VCaP (cell line): Measurements from ENCODE around the gene HMGCS2.

Source experiments
- H3K27ac ChIP-seq: fragments of 450-650 bp; 2 replicates; pipeline ENCODE4 v1.5.1; 2017
- TF ChIP-seq, protein P1 (sequence below): fragments of 450-650 bp; conservative IDR thresholded peaks from 2 replicates; pipeline ENCODE4 v1.5.1; 2017; ENCODE audit warnings: mild to moderate bottlenecking, moderate library complexity

HMGCS2 gene

DNA sequence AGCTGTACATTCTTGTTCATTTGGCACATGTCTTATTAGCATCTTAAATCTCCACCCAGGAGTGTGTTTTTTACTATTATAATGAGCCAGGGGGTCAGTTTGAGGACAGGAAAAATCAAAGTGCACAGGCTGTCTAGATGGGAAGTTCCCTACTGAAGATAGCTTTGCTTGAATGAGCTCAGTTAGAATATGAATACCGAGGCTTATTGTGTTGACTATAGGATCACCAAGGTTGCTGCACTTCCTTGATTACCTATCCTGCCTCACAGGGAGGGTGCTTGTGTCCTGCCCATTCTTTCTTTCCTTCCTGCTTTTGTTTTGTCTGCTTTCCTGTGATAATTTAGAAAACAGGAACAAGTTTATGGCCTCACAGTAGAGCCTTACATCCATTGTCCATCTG is 40.7 kb downstream of the HMGCS2 start:
- TF ChIP-seq, protein P1, sequence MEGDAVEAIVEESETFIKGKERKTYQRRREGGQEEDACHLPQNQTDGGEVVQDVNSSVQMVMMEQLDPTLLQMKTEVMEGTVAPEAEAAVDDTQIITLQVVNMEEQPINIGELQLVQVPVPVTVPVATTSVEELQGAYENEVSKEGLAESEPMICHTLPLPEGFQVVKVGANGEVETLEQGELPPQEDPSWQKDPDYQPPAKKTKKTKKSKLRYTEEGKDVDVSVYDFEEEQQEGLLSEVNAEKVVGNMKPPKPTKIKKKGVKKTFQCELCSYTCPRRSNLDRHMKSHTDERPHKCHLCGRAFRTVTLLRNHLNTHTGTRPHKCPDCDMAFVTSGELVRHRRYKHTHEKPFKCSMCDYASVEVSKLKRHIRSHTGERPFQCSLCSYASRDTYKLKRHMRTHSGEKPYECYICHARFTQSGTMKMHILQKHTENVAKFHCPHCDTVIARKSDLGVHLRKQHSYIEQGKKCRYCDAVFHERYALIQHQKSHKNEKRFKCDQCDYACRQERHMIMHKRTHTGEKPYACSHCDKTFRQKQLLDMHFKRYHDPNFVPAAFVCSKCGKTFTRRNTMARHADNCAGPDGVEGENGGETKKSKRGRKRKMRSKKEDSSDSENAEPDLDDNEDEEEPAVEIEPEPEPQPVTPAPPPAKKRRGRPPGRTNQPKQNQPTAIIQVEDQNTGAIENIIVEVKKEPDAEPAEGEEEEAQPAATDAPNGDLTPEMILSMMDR, result no peak
- H3K27ac ChIP-seq, result no peak overlapping the region

DNA sequence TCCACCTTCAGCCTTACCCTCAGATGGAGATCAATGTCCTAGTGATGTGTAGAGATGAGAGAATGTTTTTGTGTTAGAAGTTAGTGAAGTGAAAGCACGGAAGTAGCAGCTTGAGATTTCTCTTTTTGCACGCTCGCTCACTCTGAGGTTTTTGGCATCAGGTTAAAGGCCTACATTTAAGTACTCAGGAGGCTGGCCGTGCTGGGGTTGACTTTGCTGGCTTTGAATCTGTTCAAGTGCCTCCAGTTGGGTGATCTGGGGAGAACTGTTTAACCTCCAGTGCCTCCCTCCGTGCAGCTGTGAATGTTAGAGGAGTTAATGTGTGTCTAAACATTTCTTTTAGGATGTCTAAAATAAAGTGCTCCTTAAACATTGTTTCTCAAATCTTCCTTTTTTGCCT is 43.1 kb downstream of the HMGCS2 start:
- H3K27ac ChIP-seq, result no peak overlapping the region

DNA sequence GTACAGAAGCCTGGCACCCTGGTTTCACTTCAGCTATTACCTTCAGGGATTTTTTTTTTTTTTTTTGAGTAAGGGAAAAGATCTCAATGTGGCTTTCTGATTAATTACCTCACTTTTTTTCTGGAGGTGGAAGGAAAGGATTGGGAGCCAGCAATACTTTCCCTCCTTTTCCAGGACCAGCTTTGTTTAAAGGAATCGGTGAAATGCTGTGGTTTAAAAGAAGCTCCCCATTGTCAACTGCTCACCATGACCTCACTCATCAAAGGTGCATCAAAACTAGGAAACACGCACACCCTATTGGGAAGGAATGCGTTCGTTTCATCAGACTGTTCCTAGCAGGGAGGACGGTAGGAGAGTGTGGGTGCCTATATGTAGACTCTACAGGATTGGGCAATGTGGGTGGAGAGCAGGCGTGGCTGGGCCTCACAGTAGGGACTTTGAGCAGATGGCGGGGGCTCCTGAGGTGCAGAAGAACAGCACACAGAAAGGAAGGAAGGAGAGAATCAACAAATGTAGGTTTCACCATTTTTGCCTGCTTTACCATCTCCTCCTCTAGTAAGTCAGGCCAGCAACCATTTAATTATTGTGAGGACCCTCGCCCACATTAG is 44.0 kb downstream of the HMGCS2 start:
- no peak overlapping the region for H3K27ac ChIP-seq
- TF ChIP-seq, protein P1, result no peak

More for the DNA sequence above, 43.1 kb downstream of the HMGCS2 start:
- TF ChIP-seq, protein P1, result no peak

DNA sequence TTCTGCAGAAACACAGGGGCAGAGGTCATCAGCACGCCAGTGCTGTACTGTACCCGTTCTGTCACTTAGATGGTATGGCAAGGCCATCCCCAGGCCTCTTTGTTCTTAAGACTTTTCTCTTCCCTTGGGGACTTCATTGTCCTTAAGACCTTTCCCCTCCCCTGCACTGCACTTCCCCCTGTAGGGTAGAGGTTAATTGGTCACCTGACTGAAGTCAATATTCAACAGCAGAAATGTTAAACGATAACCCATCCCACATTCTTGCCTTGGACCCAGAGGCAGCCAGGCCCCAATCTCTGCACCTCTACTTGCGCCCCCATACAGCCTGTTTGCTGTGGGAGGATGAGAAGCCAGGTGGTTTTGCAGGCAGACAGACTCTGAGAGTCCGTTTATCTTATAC is 46.8 kb downstream of the HMGCS2 start:
- TF ChIP-seq, protein P1, result no peak
- no peak overlapping the region for H3K27ac ChIP-seq

DNA sequence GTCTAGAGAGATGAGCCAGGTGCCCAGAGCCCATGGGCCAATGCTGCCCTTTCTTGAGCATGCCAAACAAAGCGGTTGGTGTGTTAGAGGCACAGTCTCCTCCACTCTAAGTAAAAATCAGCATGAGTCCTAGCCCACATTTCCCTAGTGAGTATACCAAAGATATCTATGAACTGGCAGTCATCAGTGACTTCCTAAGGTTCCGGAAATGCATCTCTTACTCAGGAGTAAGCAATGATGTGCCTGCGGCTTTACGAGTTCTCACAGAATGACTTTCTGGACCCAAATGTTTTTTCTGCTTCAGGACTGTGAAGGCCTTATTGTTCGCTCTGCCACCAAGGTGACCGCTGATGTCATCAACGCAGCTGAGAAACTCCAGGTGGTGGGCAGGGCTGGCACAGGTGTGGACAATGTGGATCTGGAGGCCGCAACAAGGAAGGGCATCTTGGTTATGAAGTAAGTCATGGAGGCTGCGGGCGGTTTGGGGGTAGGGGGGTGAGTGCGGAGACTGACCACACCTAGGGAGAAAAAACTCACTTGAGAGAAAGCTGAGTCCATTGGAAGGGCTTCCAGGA is 47.8 kb downstream of the HMGCS2 start:
- no peak overlapping the region for H3K27ac ChIP-seq
- TF ChIP-seq, protein P1, result no peak

DNA sequence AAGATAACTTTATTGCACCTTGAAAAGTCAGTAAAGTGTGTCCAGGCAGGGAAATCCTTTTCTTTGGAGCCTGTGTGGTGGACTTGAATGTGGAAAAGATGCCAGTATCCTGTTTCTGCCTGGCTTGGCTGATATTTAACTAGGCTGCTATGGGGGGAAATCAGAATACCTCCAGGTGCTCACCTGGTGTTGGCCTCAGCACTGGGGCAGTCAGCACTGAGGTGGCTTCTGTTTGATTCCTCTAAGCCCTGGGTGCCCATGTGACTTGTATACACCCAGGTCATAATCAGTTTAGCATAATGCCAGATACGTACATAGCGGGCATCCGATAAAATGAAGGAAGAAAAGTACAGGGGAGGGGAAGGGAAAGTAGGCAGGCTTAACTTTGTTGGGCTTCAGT is 49.7 kb downstream of the HMGCS2 start:
- H3K27ac ChIP-seq, result no peak overlapping the region
- TF ChIP-seq, protein P1, result no peak

DNA sequence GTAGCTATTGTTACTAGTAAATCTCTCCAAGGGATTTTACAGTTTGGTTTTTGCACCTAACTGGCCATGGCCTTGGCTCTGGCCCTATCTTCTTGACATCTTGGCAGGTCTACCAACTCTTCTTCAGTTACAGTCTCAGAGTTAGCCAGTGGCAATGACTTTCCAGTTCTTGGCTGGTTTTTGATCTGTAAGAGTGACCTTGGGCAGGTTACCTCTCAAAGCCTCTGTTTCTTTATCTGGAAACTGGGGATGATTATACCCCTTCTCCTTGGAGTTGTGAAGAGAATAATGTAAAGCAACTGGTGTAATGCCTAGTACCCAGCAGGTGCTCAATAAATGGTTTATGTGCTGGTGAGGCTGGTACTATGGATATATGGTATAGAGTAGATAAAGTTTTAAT is 50.3 kb downstream of the HMGCS2 start:
- TF ChIP-seq, protein P1, result no peak

More for the DNA sequence above, 50.3 kb downstream of the HMGCS2 start:
- H3K27ac ChIP-seq, result no peak overlapping the region
